Measurements from ENCODE around the gene DUOXA2. TPM values are rescaled to one million over a fixed set of nuclear protein-coding genes. Genes with fewer than 3 reads are reported as not detected.
"Not testable (repeated sequence)": the region's sequence is repeated elsewhere in the genome, so short reads cannot be mapped to it uniquely, and the experiment has no call there.

The DUOXA2 gene
- total RNA-seq, 1 donor from 2014 or later: not detected

DNA sequence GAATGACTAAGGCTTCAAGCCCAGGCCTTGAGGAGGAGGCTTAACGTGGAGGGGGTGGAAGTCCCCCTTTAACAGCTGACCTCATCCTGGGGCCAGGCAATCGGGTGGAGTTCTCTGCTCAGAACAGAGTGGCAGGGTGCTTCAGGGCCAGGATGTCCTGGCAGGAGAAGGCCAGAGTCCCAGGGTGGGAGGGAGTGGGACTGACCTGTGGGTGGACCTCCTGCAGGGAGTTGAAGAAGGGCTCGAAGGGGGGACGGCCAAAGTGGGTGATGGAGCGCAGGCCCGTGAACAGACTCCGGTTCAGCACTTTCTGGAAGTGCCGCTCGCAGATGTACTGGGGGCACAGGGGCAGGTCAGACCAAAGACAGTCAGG, 19.8 kb upstream of the DUOXA2 start:
- Histone ChIP-seq H3K27ac (ENCODE audit: low read depth, low read length) (no peak overlapping the region), H3K36me3 (ENCODE audit: control insufficient read depth in 3 of 3, insufficient read depth in 3 of 3, low read length in 3 of 3) (no peaks in the 10 kb centered on the region), H3K4me3 (ENCODE audit: low read length in 3 of 3) (no peak overlapping the region), H3K27me3 (ENCODE audit: control insufficient read depth in 3 of 3, insufficient read depth in 3 of 3, low read length in 3 of 3) (peaks cover 0 to 2% (median 0%) of the 10 kb centered on the region in 3 donors), H3K9ac (ENCODE audit: low read depth in 1 of 3, low read length in 3 of 3) (no peak overlapping the region), H3K4me1 (ENCODE audit: control insufficient read depth in 3 of 3, insufficient read depth in 3 of 3, low read length in 3 of 3) (peaks cover 0 to 3% (median 0%) of the 10 kb centered on the region in 3 donors), H3K9me3 (ENCODE audit: control insufficient read depth in 3 of 3, low read length in 3 of 3) (no peaks in the 10 kb centered on the region)

DNA sequence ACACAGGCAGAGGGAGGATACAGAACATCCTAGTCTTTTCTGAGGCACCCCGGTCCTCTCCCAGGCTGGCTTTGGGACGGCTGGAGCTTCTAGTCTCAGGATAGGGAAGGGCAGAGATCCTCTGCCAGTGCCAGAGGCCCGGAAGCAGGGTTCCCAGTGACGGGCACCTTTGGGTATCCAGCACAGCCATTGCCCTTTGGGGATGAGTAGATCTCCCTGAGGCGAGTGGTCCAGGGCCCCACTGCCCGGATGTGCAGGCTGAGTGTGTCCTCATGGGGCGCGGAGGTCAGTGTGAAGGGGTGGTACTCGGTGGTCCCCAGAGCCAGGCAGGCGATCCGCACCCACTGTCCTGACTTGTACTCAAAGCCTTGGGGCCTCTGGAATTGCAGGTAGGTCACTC, 18.5 kb upstream of the DUOXA2 start:
- H3K9ac ChIP-seq (ENCODE audit: low read depth in 1 of 3, low read length in 3 of 3): no peak overlapping the region
- H3K9me3 ChIP-seq (ENCODE audit: control insufficient read depth in 3 of 3, low read length in 3 of 3): no peaks in the 10 kb centered on the region
- H3K4me1 ChIP-seq (ENCODE audit: control insufficient read depth in 3 of 3, insufficient read depth in 3 of 3, low read length in 3 of 3): peaks cover 0 to 3% (median 0%) of the 10 kb centered on the region in 3 donors
- H3K36me3 ChIP-seq (ENCODE audit: control insufficient read depth in 3 of 3, insufficient read depth in 3 of 3, low read length in 3 of 3): no peaks in the 10 kb centered on the region
- H3K4me3 ChIP-seq (ENCODE audit: low read length in 3 of 3): no peak overlapping the region
- H3K27ac ChIP-seq (ENCODE audit: low read depth, low read length): no peak overlapping the region
- peaks cover 0 to 4% (median 2%) of the 10 kb centered on the region in 3 donors for H3K27me3 ChIP-seq (ENCODE audit: control insufficient read depth in 3 of 3, insufficient read depth in 3 of 3, low read length in 3 of 3)

DNA sequence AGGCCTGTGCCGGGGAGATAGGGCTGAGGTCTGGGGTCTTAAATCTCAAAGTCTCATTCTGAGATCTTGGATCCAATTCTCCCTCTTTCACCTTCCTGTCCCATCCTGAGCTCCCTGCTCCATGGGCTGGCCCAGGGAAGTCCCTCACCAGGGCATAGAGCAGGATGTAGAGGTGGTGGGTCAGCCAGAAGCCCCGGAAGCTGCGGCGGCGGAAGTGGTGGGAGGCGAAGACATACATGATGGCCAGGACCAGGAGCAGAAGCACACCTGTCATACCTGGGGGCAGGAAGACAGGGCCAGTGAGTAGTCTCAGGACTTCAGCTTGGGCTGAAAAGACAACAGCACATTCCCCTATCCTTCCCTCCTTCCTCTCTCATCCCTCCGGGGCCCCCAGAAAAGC, 16.7 kb upstream of the DUOXA2 start:
- Histone ChIP-seq H3K9ac (ENCODE audit: low read depth in 1 of 3, low read length in 3 of 3) (no peak overlapping the region), H3K4me3 (ENCODE audit: low read length in 3 of 3) (no peak overlapping the region), H3K27me3 (ENCODE audit: control insufficient read depth in 3 of 3, insufficient read depth in 3 of 3, low read length in 3 of 3) (peaks cover 3 to 4% (median 4%) of the 10 kb centered on the region in 3 donors), H3K36me3 (ENCODE audit: control insufficient read depth in 3 of 3, insufficient read depth in 3 of 3, low read length in 3 of 3) (no peaks in the 10 kb centered on the region), H3K27ac (ENCODE audit: low read depth, low read length) (no peak overlapping the region), H3K9me3 (ENCODE audit: control insufficient read depth in 3 of 3, low read length in 3 of 3) (no peaks in the 10 kb centered on the region), H3K4me1 (ENCODE audit: control insufficient read depth in 3 of 3, insufficient read depth in 3 of 3, low read length in 3 of 3) (no peaks in the 10 kb centered on the region)

DNA sequence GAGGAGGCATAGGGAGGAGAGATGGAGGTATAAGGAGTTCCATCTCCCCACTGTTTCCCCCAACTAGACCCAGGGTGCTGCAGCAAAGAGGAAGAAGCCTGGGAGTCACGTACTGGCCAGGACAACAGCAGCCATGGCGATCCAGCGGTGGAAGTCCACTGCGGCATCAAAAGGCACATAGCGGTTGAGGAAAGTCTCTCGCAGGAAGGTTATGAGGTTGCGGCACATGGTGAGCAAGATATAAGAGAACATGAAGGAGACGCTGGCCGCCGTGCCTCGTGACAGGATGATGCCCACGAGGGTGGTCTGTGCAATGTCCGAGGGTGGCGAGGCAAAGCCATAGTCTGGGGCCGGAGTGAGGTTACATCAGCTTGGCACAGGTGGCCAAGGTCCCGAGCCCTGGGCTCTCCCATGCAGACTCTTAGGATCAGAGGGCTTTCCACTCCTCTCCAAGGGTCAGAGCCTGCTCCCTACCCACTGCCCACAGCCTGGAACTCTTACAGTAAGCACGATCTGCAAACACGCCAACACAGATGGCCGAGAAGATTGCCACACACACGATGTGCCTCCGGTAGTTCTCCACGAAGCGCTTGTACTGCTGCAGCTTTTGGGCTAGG, 14.5 kb upstream of the DUOXA2 start:
- H3K36me3 ChIP-seq (ENCODE audit: control insufficient read depth in 3 of 3, insufficient read depth in 3 of 3, low read length in 3 of 3): no peaks in the 10 kb centered on the region
- H3K4me3 ChIP-seq (ENCODE audit: low read length in 3 of 3): no peak overlapping the region
- no peaks in the 10 kb centered on the region for H3K4me1 ChIP-seq (ENCODE audit: control insufficient read depth in 3 of 3, insufficient read depth in 3 of 3, low read length in 3 of 3)
- peaks cover 4% of the 10 kb centered on the region in 3 donors for H3K27me3 ChIP-seq (ENCODE audit: control insufficient read depth in 3 of 3, insufficient read depth in 3 of 3, low read length in 3 of 3)
- H3K9ac ChIP-seq (ENCODE audit: low read depth in 1 of 3, low read length in 3 of 3): no peak overlapping the region
- no peaks in the 10 kb centered on the region for H3K9me3 ChIP-seq (ENCODE audit: control insufficient read depth in 3 of 3, low read length in 3 of 3)
- no peak overlapping the region for H3K27ac ChIP-seq (ENCODE audit: low read depth, low read length)

DNA sequence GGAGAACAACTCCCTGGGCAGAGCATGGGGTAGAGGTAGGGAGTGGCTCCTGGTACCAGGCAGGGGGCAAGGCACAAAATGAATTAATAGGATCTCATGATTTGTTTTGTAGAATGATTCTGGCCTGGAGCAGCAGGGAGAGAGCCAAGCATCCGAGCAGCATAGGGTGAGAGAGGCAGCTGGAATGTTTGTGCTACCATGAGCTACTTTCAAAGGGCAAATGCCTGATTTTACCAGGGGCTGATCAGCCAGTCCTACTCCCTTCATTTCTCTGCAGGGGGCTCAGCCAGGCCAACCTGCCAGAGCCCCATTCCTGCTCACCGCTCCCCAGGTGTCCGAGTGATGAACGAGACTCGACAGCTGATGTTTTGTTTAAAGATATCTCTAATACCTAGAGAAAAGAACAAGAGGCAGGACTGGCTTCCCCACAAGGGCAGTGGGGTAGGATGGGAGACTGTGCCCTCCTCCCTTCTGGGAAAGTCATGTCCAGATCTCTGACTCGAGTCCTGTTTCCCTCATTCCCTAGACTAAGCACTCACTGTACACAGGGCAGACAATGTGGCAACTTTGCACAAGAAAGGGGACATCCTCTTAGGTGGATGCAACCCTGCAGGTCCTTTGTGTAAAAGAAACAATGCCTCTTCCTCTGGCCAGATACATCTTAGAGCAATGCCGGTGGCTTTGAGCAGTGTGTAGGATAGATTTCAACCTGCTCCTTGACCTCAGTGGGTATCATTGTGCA, 13.1 kb upstream of the DUOXA2 start:
- Histone ChIP-seq H3K4me3 (ENCODE audit: low read length in 3 of 3) (no peak overlapping the region), H3K27ac (ENCODE audit: low read depth, low read length) (no peak overlapping the region), H3K36me3 (ENCODE audit: control insufficient read depth in 3 of 3, insufficient read depth in 3 of 3, low read length in 3 of 3) (no peaks in the 10 kb centered on the region), H3K9ac (ENCODE audit: low read depth in 1 of 3, low read length in 3 of 3) (no peak overlapping the region), H3K27me3 (ENCODE audit: control insufficient read depth in 3 of 3, insufficient read depth in 3 of 3, low read length in 3 of 3) (peaks cover 4% of the 10 kb centered on the region in 3 donors), H3K4me1 (ENCODE audit: control insufficient read depth in 3 of 3, insufficient read depth in 3 of 3, low read length in 3 of 3) (no peaks in the 10 kb centered on the region), H3K9me3 (ENCODE audit: control insufficient read depth in 3 of 3, low read length in 3 of 3) (no peaks in the 10 kb centered on the region)

DNA sequence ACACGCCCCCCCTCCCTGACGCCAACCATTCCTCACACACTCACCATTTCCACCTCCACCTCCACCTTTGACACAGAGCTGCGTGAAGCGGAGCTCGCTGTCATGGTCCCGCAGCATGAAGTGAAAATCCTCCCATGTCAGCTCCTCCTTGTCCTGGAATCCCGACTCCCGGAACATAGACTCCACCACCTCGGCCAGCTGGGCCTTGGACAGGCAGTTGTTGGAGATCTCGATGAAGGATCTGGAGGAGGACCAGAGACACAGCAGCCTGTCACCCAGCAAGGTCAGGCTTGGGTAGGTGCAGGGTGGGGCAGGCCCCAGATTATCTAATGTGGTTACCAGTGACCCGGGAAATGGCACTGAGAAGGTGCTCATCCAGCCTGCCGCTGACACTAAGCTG, 12.4 kb upstream of the DUOXA2 start:
- Histone ChIP-seq H3K9me3 (ENCODE audit: control insufficient read depth in 3 of 3, low read length in 3 of 3) (no peaks in the 10 kb centered on the region), H3K27ac (ENCODE audit: low read depth, low read length) (no peak overlapping the region), H3K4me3 (ENCODE audit: low read length in 3 of 3) (no peak overlapping the region), H3K27me3 (ENCODE audit: control insufficient read depth in 3 of 3, insufficient read depth in 3 of 3, low read length in 3 of 3) (peaks cover 4% of the 10 kb centered on the region in 3 donors), H3K36me3 (ENCODE audit: control insufficient read depth in 3 of 3, insufficient read depth in 3 of 3, low read length in 3 of 3) (no peaks in the 10 kb centered on the region), H3K9ac (ENCODE audit: low read depth in 1 of 3, low read length in 3 of 3) (no peak overlapping the region), H3K4me1 (ENCODE audit: control insufficient read depth in 3 of 3, insufficient read depth in 3 of 3, low read length in 3 of 3) (no peaks in the 10 kb centered on the region)

DNA sequence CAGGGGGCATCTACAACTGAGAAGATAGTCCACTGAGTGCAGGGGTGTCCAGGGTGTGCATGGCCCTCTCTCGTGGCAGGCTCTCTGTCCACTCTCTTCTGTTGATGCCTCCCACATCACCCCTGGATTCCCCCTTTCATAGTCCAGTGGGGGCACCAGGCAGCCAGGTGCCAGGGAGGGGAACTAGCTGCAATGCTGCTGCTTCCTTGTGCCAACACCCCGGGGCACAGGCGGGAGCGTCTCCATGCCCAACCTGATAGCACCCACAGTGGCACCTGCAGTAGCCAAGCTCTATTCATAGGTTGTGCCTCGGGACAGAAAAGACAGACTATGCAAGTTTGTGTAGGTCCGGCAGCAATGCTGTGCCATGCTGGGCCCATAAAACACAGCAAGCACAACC, 11.9 kb upstream of the DUOXA2 start:
- Histone ChIP-seq H3K9me3 (ENCODE audit: control insufficient read depth in 3 of 3, low read length in 3 of 3) (no peaks in the 10 kb centered on the region), H3K9ac (ENCODE audit: low read depth in 1 of 3, low read length in 3 of 3) (no peak overlapping the region), H3K4me1 (ENCODE audit: control insufficient read depth in 3 of 3, insufficient read depth in 3 of 3, low read length in 3 of 3) (no peaks in the 10 kb centered on the region), H3K36me3 (ENCODE audit: control insufficient read depth in 3 of 3, insufficient read depth in 3 of 3, low read length in 3 of 3) (no peaks in the 10 kb centered on the region), H3K27ac (ENCODE audit: low read depth, low read length) (no peak overlapping the region), H3K27me3 (ENCODE audit: control insufficient read depth in 3 of 3, insufficient read depth in 3 of 3, low read length in 3 of 3) (peaks cover 4% of the 10 kb centered on the region in 3 donors), H3K4me3 (ENCODE audit: low read length in 3 of 3) (no peak overlapping the region)

DNA sequence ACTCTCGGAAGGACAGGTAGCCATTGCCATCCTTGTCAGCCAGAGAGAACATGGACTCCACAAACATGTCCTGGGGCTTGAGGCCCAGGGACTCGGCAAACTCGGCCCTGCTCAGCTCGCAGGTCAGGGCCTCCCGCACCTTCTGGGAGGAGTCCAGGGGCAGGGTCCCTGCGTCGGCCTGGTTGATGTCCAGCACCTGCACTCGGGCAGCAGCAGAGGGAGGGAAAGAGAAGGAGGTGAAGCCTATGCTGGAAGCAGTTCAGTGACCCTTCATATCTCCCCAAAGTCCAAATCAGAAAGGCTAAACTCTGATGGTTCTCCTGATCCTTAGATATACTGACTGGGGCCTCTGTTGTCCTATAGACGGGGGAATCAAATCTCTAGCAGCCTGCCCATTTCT, 10.0 kb upstream of the DUOXA2 start:
- not testable (repeated sequence) for H3K36me3 ChIP-seq (ENCODE audit: control insufficient read depth in 3 of 3, insufficient read depth in 3 of 3, low read length in 3 of 3); H3K9me3 ChIP-seq (ENCODE audit: control insufficient read depth in 3 of 3, low read length in 3 of 3); H3K4me3 ChIP-seq (ENCODE audit: low read length in 3 of 3); H3K27ac ChIP-seq (ENCODE audit: low read depth, low read length); H3K4me1 ChIP-seq (ENCODE audit: control insufficient read depth in 3 of 3, insufficient read depth in 3 of 3, low read length in 3 of 3); H3K9ac ChIP-seq (ENCODE audit: low read depth in 1 of 3, low read length in 3 of 3)
- peaks cover 15 to 16% (median 15%) of the 10 kb centered on the region in 3 donors for H3K27me3 ChIP-seq (ENCODE audit: control insufficient read depth in 3 of 3, insufficient read depth in 3 of 3, low read length in 3 of 3)

DNA sequence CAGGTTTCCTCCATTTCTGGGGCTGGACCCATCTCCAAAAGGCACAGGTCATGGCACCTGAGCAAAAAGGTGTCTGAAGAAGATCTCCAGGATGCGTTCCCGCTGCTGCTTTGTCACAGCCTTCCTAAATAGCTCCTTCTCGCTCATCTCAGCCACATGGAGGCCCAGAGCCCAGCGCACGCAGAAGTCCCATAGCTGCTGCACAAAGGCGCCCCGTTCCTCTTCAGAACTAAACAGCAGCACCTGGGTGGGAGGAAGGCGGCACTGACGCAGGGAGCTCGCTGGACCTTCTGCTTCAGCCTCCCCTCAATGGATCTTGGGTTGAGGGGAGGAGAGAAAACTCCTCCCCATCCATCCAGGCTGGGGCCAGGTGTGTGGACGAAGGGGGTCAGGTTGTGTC, 8.5 kb upstream of the DUOXA2 start:
- no peaks in the 10 kb centered on the region for H3K9me3 ChIP-seq (ENCODE audit: control insufficient read depth in 3 of 3, low read length in 3 of 3)
- no peaks in the 10 kb centered on the region for H3K36me3 ChIP-seq (ENCODE audit: control insufficient read depth in 3 of 3, insufficient read depth in 3 of 3, low read length in 3 of 3)
- H3K27ac ChIP-seq (ENCODE audit: low read depth, low read length): no peak overlapping the region
- H3K9ac ChIP-seq (ENCODE audit: low read depth in 1 of 3, low read length in 3 of 3): no peak overlapping the region
- no peaks in the 10 kb centered on the region for H3K4me1 ChIP-seq (ENCODE audit: control insufficient read depth in 3 of 3, insufficient read depth in 3 of 3, low read length in 3 of 3)
- no peak overlapping the region for H3K4me3 ChIP-seq (ENCODE audit: low read length in 3 of 3)
- peaks cover 26 to 29% (median 29%) of the 10 kb centered on the region in 3 donors for H3K27me3 ChIP-seq (ENCODE audit: control insufficient read depth in 3 of 3, insufficient read depth in 3 of 3, low read length in 3 of 3)

DNA sequence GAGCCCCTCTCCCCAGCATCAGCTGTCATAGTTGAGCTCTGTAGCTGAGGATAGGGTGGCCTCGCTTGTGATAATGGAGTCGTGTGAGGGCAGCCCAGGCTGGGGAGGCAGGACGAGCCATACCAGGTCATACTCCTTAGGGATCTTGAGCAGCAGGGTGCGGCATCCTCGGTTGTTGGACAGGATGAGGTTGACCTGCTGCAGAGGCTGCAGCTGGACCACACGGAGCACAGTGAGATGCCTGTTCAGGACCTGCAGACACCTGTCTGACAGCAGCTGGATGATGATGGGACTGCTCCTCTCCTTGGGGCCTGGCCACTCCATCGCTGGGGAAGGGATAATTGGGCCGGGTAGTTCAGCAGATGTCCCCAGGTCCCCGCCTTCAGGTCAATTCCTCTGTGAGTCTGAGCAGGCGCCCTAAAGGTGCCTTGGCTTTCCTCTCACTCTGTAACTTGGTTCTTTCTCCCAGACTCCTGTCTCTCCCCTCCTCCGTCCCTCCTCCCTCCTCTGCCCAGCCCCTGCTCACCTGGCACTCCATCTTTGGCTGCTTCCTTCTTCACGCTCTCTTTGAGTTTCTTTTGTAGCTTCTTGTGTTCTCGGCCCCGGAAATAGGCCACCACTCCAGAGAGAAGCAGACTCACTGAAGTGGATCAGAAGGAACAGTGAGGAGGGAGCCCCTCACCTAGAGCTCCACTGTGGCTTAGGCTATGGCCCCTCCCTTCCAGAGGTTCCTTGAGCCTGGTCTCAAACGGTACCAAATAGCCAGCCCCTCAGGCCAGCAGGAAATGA, 7.9 kb upstream of the DUOXA2 start:
- peaks cover 28 to 31% (median 30%) of the 10 kb centered on the region in 3 donors for H3K27me3 ChIP-seq (ENCODE audit: control insufficient read depth in 3 of 3, insufficient read depth in 3 of 3, low read length in 3 of 3)
- H3K9ac ChIP-seq (ENCODE audit: low read depth in 1 of 3, low read length in 3 of 3): no peak overlapping the region

More for the DNA sequence above, 7.9 kb upstream of the DUOXA2 start:
- Histone ChIP-seq H3K9me3 (ENCODE audit: control insufficient read depth in 3 of 3, low read length in 3 of 3) (no peaks in the 10 kb centered on the region), H3K36me3 (ENCODE audit: control insufficient read depth in 3 of 3, insufficient read depth in 3 of 3, low read length in 3 of 3) (no peaks in the 10 kb centered on the region), H3K4me3 (ENCODE audit: low read length in 3 of 3) (no peak overlapping the region), H3K27ac (ENCODE audit: low read depth, low read length) (no peak overlapping the region), H3K4me1 (ENCODE audit: control insufficient read depth in 3 of 3, insufficient read depth in 3 of 3, low read length in 3 of 3) (no peaks in the 10 kb centered on the region)

All from skeletal muscle tissue (tissue), 4 donors.